Liver (tissue), 9 donors: ENCODE data around the gene ARHGAP21. TPM values are rescaled to one million over a fixed set of nuclear protein-coding genes. Genes with fewer than 3 reads are reported as not detected.

Experiments used
- DNase-seq: peaks from one replicate; pipeline ENCODE4 v3.0.0-alpha.2; 2017; ENCODE audit warnings: low spot score
- H3K27ac ChIP-seq, 2 donors: one replicate each; pipeline ENCODE4 v1.7.0; 2013; ENCODE audit warnings: inconsistent platforms in 2 of 2, low read length in 2 of 2, control low read depth in 1 of 2, low read depth in 1 of 2, mild to moderate bottlenecking in 1 of 2
- H3K27me3 ChIP-seq, 4 donors: one replicate each; pipeline versions ENCODE4 v1.6.1 to v1.7.0; 2013; ENCODE audit warnings: low read length in 3 of 4, inconsistent platforms in 1 of 4, mild to moderate bottlenecking in 1 of 4, moderate library complexity in 1 of 4; ENCODE audit not compliant: control insufficient read depth in 4 of 4, insufficient read depth in 4 of 4
- H3K36me3 ChIP-seq, 4 donors: one replicate each; pipeline versions ENCODE4 v1.6.1 to v1.7.0; 2013; ENCODE audit warnings: low read length in 3 of 4, mild to moderate bottlenecking in 3 of 4, low read depth in 1 of 4, moderate library complexity in 1 of 4; ENCODE audit not compliant: control insufficient read depth in 4 of 4, insufficient read depth in 3 of 4
- H3K4me1 ChIP-seq, 4 donors: one replicate each; pipeline versions ENCODE4 v1.6.1 to v1.7.0; 2013; ENCODE audit warnings: low read length in 3 of 4, mild to moderate bottlenecking in 3 of 4, moderate library complexity in 1 of 4; ENCODE audit not compliant: control insufficient read depth in 4 of 4, insufficient read depth in 4 of 4
- H3K4me3 ChIP-seq, 3 donors: one replicate each; pipeline versions ENCODE4 v1.6.1 to v1.7.0; 2013; ENCODE audit warnings: low read length in 3 of 3, control low read depth in 1 of 3, low read depth in 1 of 3, mild to moderate bottlenecking in 1 of 3
- H3K9ac ChIP-seq, 2 donors: one replicate each; pipeline ENCODE4 v1.7.0; 2013; ENCODE audit warnings: low read length in 2 of 2, mild to moderate bottlenecking in 2 of 2, moderate library complexity in 2 of 2, control low read depth in 1 of 2, low read depth in 1 of 2
- H3K9me3 ChIP-seq, 4 donors: one replicate each; pipeline versions ENCODE4 v1.6.1 to v1.7.0; 2013; ENCODE audit warnings: low read length in 3 of 4; ENCODE audit not compliant: control insufficient read depth in 4 of 4
- CTCF ChIP-seq: fragments of 150-350 bp; IDR thresholded peaks from 2 replicates; pipeline ENCODE4 v1.5.1; 2017; ENCODE audit warnings: improper control_type of control experiment, low read depth, low read length; ENCODE audit not compliant: missing input control
- EGR1 ChIP-seq, 2 donors: IDR thresholded peaks; 2 replicates each; pipeline ENCODE4 v1.6.1; 2016 to 2018; ENCODE audit warnings: antibody characterized with exemption in 2 of 2, low read depth in 2 of 2
- FOXA1 ChIP-seq: IDR thresholded peaks from 2 replicates; pipeline ENCODE4 v1.6.1; 2016; ENCODE audit warnings: antibody characterized with exemption
- FOXA2 ChIP-seq: IDR thresholded peaks from 2 replicates; pipeline ENCODE4 v1.6.1; 2016; ENCODE audit warnings: antibody characterized with exemption
- GABPA ChIP-seq, 2 donors: IDR thresholded peaks in 1 of 2; conservative IDR thresholded peaks in 1 of 2; 2 replicates each; pipeline ENCODE4 v1.6.1; 2016; ENCODE audit warnings: antibody characterized with exemption in 2 of 2, mild to moderate bottlenecking in 1 of 2, moderate library complexity in 1 of 2
- HNF4A ChIP-seq, 2 donors: conservative IDR thresholded peaks; 2 replicates each; pipeline ENCODE4 v1.6.1; 2016; ENCODE audit warnings: antibody characterized with exemption in 2 of 2, mild to moderate bottlenecking in 2 of 2
- HNF4G ChIP-seq: IDR thresholded peaks from 2 replicates; pipeline ENCODE4 v1.6.1; 2016; ENCODE audit warnings: antibody characterized with exemption
- JUND ChIP-seq, 2 donors: IDR thresholded peaks; 2 replicates each; pipeline ENCODE4 v1.6.1; 2016; ENCODE audit warnings: antibody characterized with exemption in 2 of 2
- NR2F2 ChIP-seq: IDR thresholded peaks from 2 replicates; pipeline ENCODE4 v1.6.1; 2016; ENCODE audit warnings: antibody characterized with exemption
- RXRA ChIP-seq, 2 donors: IDR thresholded peaks; 2 replicates each; pipeline ENCODE4 v1.6.1; 2017 to 2018; ENCODE audit warnings: antibody characterized with exemption in 2 of 2, mild to moderate bottlenecking in 1 of 2
- SP1 ChIP-seq: IDR thresholded peaks from 2 replicates; pipeline ENCODE4 v1.6.1; 2018; ENCODE audit warnings: antibody characterized with exemption, mild to moderate bottlenecking
- TAF1 ChIP-seq: conservative IDR thresholded peaks from 2 replicates; pipeline ENCODE4 v1.6.1; 2016; ENCODE audit warnings: antibody characterized with exemption, mild to moderate bottlenecking
- YY1 ChIP-seq: IDR thresholded peaks from 2 replicates; pipeline ENCODE4 v1.6.1; 2016; ENCODE audit warnings: antibody characterized with exemption, mild to moderate bottlenecking
- WGBS: extraction: QIAGEN DNeasy Blood & Tissue Kit; methylation state at CpG from one replicate; pipeline ENCODE4 v1.1.7; 2013; 5-methylcytosine and 5-hydroxymethylcytosine counted together
- polyA plus RNA-seq, 2 donors: library from polyadenylated mRNA; stranded (reverse) in 1 of 2; unstranded in 1 of 2; fragments of 200-250 nt in 1 of 2; fragments of >200 nt in 1 of 2; fragmentation: Nextera tagmentation in 1 of 2; extraction: Ambion mirVana in 1 of 2; gene quantifications; one replicate each; pipeline versions ENCODE4 v1.2.1 to v1.2.3, GENCODE V29; 2013 to 2015
- total RNA-seq, 2 donors: library from RNA; depleted of rRNA; stranded (reverse); fragments of >200 nt; gene quantifications; one replicate each; pipeline ENCODE4 v1.2.3, GENCODE V29; 2014
- TF ChIP-seq, protein P1 (sequence below): IDR thresholded peaks from 2 replicates; pipeline ENCODE4 v1.6.1; 2016; ENCODE audit warnings: antibody characterized with exemption
- donor health status: healthy.
- donor health status: healthy.
- donor health status: healthy.
- donor health status: healthy.
- donor health status: healthy.

ARHGAP21 gene
- total and polyA plus RNA-seq, 4 donors: 7.8 to 30.6 (median 15.7) TPM

DNA sequence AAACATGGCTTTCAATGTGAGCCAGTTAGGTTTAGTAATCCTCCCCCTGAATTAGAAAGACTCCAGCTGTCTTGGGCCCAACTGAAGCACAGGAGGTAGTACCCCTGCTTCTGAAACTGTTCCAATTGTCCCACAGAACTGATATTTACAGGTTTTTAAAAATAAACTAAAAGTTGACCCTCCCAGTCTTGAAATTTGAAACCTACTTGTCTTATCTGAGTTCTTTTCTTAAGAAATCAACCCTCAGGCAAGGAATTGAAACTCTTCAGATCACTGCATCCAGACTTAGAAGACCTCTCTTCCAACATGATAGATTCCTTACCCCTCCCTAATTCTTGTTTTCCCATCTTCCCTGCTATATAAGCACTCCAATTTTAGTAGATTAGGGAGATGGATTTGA lies 13.3 kb upstream of the ARHGAP21 start (continued):
- TF ChIP-seq FOXA1 (no peak), HNF4G (no peak), NR2F2 (no peak), YY1 (no peak), EGR1 (IDR thresholded peaks at IDR 0.05; ENCODE audit: low read depth in 2 of 2) (no peak), SP1 (no peak)
- TF ChIP-seq, protein P1, sequence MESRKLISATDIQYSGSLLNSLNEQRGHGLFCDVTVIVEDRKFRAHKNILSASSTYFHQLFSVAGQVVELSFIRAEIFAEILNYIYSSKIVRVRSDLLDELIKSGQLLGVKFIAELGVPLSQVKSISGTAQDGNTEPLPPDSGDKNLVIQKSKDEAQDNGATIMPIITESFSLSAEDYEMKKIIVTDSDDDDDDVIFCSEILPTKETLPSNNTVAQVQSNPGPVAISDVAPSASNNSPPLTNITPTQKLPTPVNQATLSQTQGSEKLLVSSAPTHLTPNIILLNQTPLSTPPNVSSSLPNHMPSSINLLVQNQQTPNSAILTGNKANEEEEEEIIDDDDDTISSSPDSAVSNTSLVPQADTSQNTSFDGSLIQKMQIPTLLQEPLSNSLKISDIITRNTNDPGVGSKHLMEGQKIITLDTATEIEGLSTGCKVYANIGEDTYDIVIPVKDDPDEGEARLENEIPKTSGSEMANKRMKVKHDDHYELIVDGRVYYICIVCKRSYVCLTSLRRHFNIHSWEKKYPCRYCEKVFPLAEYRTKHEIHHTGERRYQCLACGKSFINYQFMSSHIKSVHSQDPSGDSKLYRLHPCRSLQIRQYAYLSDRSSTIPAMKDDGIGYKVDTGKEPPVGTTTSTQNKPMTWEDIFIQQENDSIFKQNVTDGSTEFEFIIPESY: no peak

DNA sequence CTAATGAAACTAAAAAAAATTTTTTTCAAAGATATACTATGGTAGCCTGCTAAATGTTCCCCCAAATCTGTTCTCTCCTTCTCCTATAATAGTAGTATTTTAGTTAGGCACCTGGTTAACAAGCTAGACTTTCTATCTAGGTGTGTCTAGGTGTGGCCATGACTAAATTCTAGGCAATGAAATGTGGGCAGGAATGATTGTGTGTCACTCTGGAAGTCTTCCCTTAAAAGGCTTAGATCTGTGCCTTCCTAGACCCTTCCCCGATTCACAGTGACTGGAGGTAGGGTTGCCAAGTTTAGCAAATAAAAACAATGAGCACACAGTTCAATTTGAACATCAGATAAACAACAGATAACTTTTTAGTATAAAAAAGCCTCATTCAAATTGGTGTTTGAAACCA lies 8.3 kb upstream of the ARHGAP21 start:
- TF ChIP-seq EGR1 (IDR thresholded peaks at IDR 0.05; ENCODE audit: low read depth in 2 of 2): no peak
- Histone ChIP-seq H3K36me3 (no peaks in the 10 kb centered on the region), H3K4me1 (no peaks in the 10 kb centered on the region), H3K9me3 (no peaks in the 10 kb centered on the region), H3K9ac (no peak overlapping the region), H3K27ac (no peak overlapping the region), H3K4me3 (no peak overlapping the region), H3K27me3 (no peaks in the 10 kb centered on the region)
- DNase-seq: no peak
- 59% methylated on average over 1 of the region's 1 CpG for WGBS

- no peak for DNase-seq
- no peak overlapping the region for H3K9ac ChIP-seq
Observed at GRCh38 chr10:24730811-24731210, 7.1 kb upstream of the ARHGAP21 start.

More at GRCh38 chr10:24730811-24731210, 7.1 kb upstream of the ARHGAP21 start:
- WGBS: 93% methylated on average over 3 of the region's 3 CpGs
- Histone ChIP-seq H3K27ac (no peak overlapping the region), H3K9me3 (no peaks in the 10 kb centered on the region), H3K27me3 (no peaks in the 10 kb centered on the region), H3K4me3 (no peak overlapping the region), H3K4me1 (no peaks in the 10 kb centered on the region), H3K36me3 (no peaks in the 10 kb centered on the region)
- TF ChIP-seq RXRA (IDR thresholded peaks at IDR 0.05): no peak
- TF ChIP-seq HNF4A (conservative IDR thresholded peaks at IDR 0.05): no peak
- TF ChIP-seq FOXA2: no peak
- no peak for TF ChIP-seq TAF1
- TF ChIP-seq GABPA (IDR thresholded peaks at IDR 0.05 in 1 of 2, conservative IDR thresholded peaks at IDR 0.05 in 1 of 2): no peak
- TF ChIP-seq JUND (IDR thresholded peaks at IDR 0.05): no peak
- no peak for TF ChIP-seq CTCF
- TF ChIP-seq, protein P1: no peak
- TF ChIP-seq YY1: no peak
- TF ChIP-seq HNF4G: no peak
- TF ChIP-seq SP1: no peak
- no peak for TF ChIP-seq FOXA1
